ENCODE data around the gene GLT1D1.

GRCh38 chr12:128947209-128947608, 93.9 kb downstream of the GLT1D1 start:
- TF ChIP-seq TAF1 (IDR thresholded peaks at IDR 0.05; ENCODE audit: borderline replicate concordance, insufficient read depth, low read length) = no peak
- no peak for TF ChIP-seq POLR2AphosphoS5 (IDR thresholded peaks at IDR 0.05; ENCODE audit: low read depth, low read length)

All from PFSK-1 (cell line).